Measurements from ENCODE around the gene PAPSS2.

PAPSS2 gene

GRCh38 chr10:87677595-87677994, 17.9 kb downstream of the PAPSS2 start:
- H3K4me3 ChIP-seq (ENCODE audit: low read depth, low read length): no peak overlapping the region
- no peak for DNase-seq (ENCODE audit: low read depth)
- no peak for TF ChIP-seq CTCF (IDR thresholded peaks at IDR 0.05; ENCODE audit: control insufficient read depth, extremely low read depth, insufficient read depth)

GRCh38 chr10:87678302-87678701, 18.6 kb downstream of the PAPSS2 start:
- no peak overlapping the region for H3K4me3 ChIP-seq (ENCODE audit: low read depth, low read length)
- no peak for DNase-seq (ENCODE audit: low read depth)
- TF ChIP-seq CTCF (IDR thresholded peaks at IDR 0.05; ENCODE audit: control insufficient read depth, extremely low read depth, insufficient read depth): no peak

GRCh38 chr10:87683356-87683755, 23.7 kb downstream of the PAPSS2 start:
- no peak for TF ChIP-seq CTCF (IDR thresholded peaks at IDR 0.05; ENCODE audit: control insufficient read depth, extremely low read depth, insufficient read depth)
- DNase-seq (ENCODE audit: low read depth): no peak
- no peak overlapping the region for H3K4me3 ChIP-seq (ENCODE audit: low read depth, low read length)

- H3K4me3 ChIP-seq (ENCODE audit: low read depth, low read length): no peak overlapping the region
- no peak for DNase-seq (ENCODE audit: low read depth)
- TF ChIP-seq CTCF (IDR thresholded peaks at IDR 0.05; ENCODE audit: control insufficient read depth, extremely low read depth, insufficient read depth): no peak
These were observed 24.4 kb downstream of the PAPSS2 start for GRCh38 chr10:87684001-87684638.

GRCh38 chr10:87685832-87686574, 26.3 kb downstream of the PAPSS2 start:
- no peak overlapping the region for H3K4me3 ChIP-seq (ENCODE audit: low read depth, low read length)
- DNase-seq (ENCODE audit: low read depth): no peak
- TF ChIP-seq CTCF (IDR thresholded peaks at IDR 0.05; ENCODE audit: control insufficient read depth, extremely low read depth, insufficient read depth): no peak

GRCh38 chr10:87691506-87692070, 31.9 kb downstream of the PAPSS2 start:
- TF ChIP-seq CTCF (IDR thresholded peaks at IDR 0.05; ENCODE audit: control insufficient read depth, extremely low read depth, insufficient read depth): no peak
- no peak overlapping the region for H3K4me3 ChIP-seq (ENCODE audit: low read depth, low read length)
- no peak for DNase-seq (ENCODE audit: low read depth)

Data from LNCaP clone FGC (cell line).